H1 (cell line): ENCODE data around the gene TTC38. TPM values are rescaled to one million over a fixed set of nuclear protein-coding genes. Genes with fewer than 3 reads are reported as not detected.

Experiments
- SP2 ChIP-seq: IDR thresholded peaks from 2 replicates; pipeline ENCODE4 v1.6.1; 2012; ENCODE audit warnings: mild to moderate bottlenecking, low read length, inconsistent platforms
- polyA plus RNA-seq, 7 experiments: library from polyadenylated mRNA; depleted of rRNA in 3 of 7; stranded (reverse) in 5 of 7; unstranded in 2 of 7; fragments of >200 nt in 5 of 7; fragments of 200-250 nt in 2 of 7; gene quantifications; 1 replicate in 5 of 7; 2 replicates in 1 of 7; 4 replicates in 1 of 7; pipeline versions ENCODE4 v1.2.1 to v1.2.3, GENCODE V29; 2011 to 2013; ENCODE audit warnings: missing spikeins in 2 of 7, mixed read lengths in 2 of 7
- total RNA-seq: library from RNA; stranded (reverse); fragmentation: NEBNext Ultra II Directional; extraction: Animal tissue kit (Norgen Biotek cat#: 25700); gene quantifications from 2 replicates; pipeline ENCODE4 v1.2.1, GENCODE V29; 2021
- TF ChIP-seq, protein P1 (sequence below): fragments of 300-600 bp; sonication (generic); IDR thresholded peaks from 2 replicates; pipeline ENCODE4 v1.7.1; 2012; ENCODE audit warnings: low read length, moderate library complexity, mild to moderate bottlenecking, inconsistent platforms; ENCODE audit not compliant: insufficient replicate concordance

TTC38 gene
- total and polyA plus RNA-seq, 2 of the 8 experiments (the other 6 are each of a cell fraction or from before 2014, with no cell fraction given), result 25.3 to 34.8 TPM

DNA sequence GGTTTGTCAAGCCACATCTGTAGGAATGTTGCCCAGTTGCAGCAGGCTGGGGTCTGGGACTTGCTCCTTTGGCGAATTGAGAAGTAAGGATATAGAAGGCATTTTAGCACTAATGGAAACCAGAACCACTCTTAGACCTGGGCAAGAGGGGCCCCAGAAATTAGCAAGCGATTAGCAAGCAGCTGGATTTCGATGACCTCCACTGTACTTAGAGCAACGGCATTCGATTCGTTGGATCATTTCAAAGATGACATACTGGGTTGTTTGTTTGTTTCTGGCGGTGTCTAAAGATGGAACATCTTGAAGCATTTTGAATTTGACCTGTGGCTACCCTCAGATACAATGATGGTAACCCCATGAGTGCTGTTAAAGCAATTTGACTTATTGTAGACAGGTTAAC is 16.5 kb upstream of the TTC38 start (continued):
- TF ChIP-seq, protein P1, sequence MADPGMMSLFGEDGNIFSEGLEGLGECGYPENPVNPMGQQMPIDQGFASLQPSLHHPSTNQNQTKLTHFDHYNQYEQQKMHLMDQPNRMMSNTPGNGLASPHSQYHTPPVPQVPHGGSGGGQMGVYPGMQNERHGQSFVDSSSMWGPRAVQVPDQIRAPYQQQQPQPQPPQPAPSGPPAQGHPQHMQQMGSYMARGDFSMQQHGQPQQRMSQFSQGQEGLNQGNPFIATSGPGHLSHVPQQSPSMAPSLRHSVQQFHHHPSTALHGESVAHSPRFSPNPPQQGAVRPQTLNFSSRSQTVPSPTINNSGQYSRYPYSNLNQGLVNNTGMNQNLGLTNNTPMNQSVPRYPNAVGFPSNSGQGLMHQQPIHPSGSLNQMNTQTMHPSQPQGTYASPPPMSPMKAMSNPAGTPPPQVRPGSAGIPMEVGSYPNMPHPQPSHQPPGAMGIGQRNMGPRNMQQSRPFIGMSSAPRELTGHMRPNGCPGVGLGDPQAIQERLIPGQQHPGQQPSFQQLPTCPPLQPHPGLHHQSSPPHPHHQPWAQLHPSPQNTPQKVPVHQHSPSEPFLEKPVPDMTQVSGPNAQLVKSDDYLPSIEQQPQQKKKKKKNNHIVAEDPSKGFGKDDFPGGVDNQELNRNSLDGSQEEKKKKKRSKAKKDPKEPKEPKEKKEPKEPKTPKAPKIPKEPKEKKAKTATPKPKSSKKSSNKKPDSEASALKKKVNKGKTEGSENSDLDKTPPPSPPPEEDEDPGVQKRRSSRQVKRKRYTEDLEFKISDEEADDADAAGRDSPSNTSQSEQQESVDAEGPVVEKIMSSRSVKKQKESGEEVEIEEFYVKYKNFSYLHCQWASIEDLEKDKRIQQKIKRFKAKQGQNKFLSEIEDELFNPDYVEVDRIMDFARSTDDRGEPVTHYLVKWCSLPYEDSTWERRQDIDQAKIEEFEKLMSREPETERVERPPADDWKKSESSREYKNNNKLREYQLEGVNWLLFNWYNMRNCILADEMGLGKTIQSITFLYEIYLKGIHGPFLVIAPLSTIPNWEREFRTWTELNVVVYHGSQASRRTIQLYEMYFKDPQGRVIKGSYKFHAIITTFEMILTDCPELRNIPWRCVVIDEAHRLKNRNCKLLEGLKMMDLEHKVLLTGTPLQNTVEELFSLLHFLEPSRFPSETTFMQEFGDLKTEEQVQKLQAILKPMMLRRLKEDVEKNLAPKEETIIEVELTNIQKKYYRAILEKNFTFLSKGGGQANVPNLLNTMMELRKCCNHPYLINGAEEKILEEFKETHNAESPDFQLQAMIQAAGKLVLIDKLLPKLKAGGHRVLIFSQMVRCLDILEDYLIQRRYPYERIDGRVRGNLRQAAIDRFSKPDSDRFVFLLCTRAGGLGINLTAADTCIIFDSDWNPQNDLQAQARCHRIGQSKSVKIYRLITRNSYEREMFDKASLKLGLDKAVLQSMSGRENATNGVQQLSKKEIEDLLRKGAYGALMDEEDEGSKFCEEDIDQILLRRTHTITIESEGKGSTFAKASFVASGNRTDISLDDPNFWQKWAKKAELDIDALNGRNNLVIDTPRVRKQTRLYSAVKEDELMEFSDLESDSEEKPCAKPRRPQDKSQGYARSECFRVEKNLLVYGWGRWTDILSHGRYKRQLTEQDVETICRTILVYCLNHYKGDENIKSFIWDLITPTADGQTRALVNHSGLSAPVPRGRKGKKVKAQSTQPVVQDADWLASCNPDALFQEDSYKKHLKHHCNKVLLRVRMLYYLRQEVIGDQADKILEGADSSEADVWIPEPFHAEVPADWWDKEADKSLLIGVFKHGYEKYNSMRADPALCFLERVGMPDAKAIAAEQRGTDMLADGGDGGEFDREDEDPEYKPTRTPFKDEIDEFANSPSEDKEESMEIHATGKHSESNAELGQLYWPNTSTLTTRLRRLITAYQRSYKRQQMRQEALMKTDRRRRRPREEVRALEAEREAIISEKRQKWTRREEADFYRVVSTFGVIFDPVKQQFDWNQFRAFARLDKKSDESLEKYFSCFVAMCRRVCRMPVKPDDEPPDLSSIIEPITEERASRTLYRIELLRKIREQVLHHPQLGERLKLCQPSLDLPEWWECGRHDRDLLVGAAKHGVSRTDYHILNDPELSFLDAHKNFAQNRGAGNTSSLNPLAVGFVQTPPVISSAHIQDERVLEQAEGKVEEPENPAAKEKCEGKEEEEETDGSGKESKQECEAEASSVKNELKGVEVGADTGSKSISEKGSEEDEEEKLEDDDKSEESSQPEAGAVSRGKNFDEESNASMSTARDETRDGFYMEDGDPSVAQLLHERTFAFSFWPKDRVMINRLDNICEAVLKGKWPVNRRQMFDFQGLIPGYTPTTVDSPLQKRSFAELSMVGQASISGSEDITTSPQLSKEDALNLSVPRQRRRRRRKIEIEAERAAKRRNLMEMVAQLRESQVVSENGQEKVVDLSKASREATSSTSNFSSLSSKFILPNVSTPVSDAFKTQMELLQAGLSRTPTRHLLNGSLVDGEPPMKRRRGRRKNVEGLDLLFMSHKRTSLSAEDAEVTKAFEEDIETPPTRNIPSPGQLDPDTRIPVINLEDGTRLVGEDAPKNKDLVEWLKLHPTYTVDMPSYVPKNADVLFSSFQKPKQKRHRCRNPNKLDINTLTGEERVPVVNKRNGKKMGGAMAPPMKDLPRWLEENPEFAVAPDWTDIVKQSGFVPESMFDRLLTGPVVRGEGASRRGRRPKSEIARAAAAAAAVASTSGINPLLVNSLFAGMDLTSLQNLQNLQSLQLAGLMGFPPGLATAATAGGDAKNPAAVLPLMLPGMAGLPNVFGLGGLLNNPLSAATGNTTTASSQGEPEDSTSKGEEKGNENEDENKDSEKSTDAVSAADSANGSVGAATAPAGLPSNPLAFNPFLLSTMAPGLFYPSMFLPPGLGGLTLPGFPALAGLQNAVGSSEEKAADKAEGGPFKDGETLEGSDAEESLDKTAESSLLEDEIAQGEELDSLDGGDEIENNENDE, result no peak
- TF ChIP-seq SP2, result no peak
